Loucy (cell line): ENCODE results near the gene ST6GAL1.

Experiments used
- H2AFZ ChIP-seq: fragments of 200-600 bp; sonication (generic); 2 replicates; pipeline ENCODE4 v1.6.0; 2016; ENCODE audit warnings: antibody characterized with exemption, mild to moderate bottlenecking, low read length, moderate library complexity
- H3F3A ChIP-seq: fragments of 200-600 bp; 2 replicates; pipeline ENCODE4 v1.6.0; 2016; ENCODE audit warnings: antibody characterized with exemption, low read depth, mild to moderate bottlenecking
- H3K27me3 ChIP-seq: fragments of 200-600 bp; sonication (generic); 2 replicates; pipeline ENCODE4 v1.6.1; 2014; ENCODE audit warnings: low read length, mild to moderate bottlenecking; ENCODE audit not compliant: insufficient read depth, poor library complexity, severe bottlenecking
- H3K36me3 ChIP-seq: fragments of 200-600 bp; sonication (generic); 2 replicates; pipeline ENCODE4 v1.6.1; 2016; ENCODE audit warnings: low read length; ENCODE audit not compliant: insufficient read depth
- H3K4me1 ChIP-seq: fragments of 200-600 bp; sonication (generic); 2 replicates; pipeline ENCODE4 v1.5.1; 2014; ENCODE audit warnings: low read length, mild to moderate bottlenecking; ENCODE audit not compliant: insufficient read depth, poor library complexity, severe bottlenecking
- H3K4me2 ChIP-seq: fragments of 200-600 bp; sonication (generic); 2 replicates; pipeline ENCODE4 v1.6.0; 2014; ENCODE audit warnings: antibody characterized with exemption, low read length, low read depth, mild to moderate bottlenecking; ENCODE audit not compliant: poor library complexity, severe bottlenecking
- H3K4me3 ChIP-seq: fragments of 200-600 bp; sonication (generic); 2 replicates; pipeline ENCODE4 v1.5.1; 2014; ENCODE audit warnings: low read length, mild to moderate bottlenecking, mixed read lengths; ENCODE audit not compliant: poor library complexity, severe bottlenecking
- H3K79me2 ChIP-seq: fragments of 200-600 bp; sonication (generic); 2 replicates; pipeline ENCODE4 v1.6.1; 2014; ENCODE audit warnings: low read length; ENCODE audit not compliant: insufficient read depth
- H3K9ac ChIP-seq: fragments of 200-600 bp; sonication (generic); 2 replicates; pipeline ENCODE4 v1.6.0; 2014; ENCODE audit warnings: mild to moderate bottlenecking, low read depth, low read length, moderate library complexity; ENCODE audit not compliant: poor library complexity, severe bottlenecking
- H3K9me2 ChIP-seq: fragments of 200-600 bp; sonication (generic); replicated peaks from 2 replicates; pipeline ENCODE4 v1.6.1; 2016; ENCODE audit warnings: low read depth, low read length, mixed read lengths
- H3K9me3 ChIP-seq: fragments of 200-600 bp; sonication (generic); 2 replicates; pipeline ENCODE4 v1.6.1; 2014; ENCODE audit warnings: mild to moderate bottlenecking, antibody characterized with exemption, low read length, low read depth; ENCODE audit not compliant: insufficient read depth
- H4K20me1 ChIP-seq: fragments of 200-600 bp; sonication (generic); 2 replicates; pipeline ENCODE4 v1.6.0; 2014; ENCODE audit warnings: antibody characterized with exemption, low read length, mild to moderate bottlenecking; ENCODE audit not compliant: insufficient read depth, poor library complexity, severe bottlenecking
- CTCF ChIP-seq: fragments of 200-600 bp; sonication (generic); conservative IDR thresholded peaks from 2 replicates; pipeline ENCODE4 v1.5.1; 2014; ENCODE audit warnings: mild to moderate bottlenecking, antibody characterized with exemption, low read length
- EZH2phosphoT487 ChIP-seq: fragments of 200-600 bp; IDR thresholded peaks from 2 replicates; pipeline ENCODE4 v1.6.1; 2018; ENCODE audit warnings: antibody characterized with exemption, mild to moderate bottlenecking, moderate library complexity, borderline replicate concordance

Gene ST6GAL1

GRCh38 chr3:186945255-186945823, 15.0 kb downstream of the ST6GAL1 start:
- H4K20me1 ChIP-seq: peaks cover 6% of the 10 kb centered on the region
- TF ChIP-seq EZH2phosphoT487: no peak
- no peak for TF ChIP-seq CTCF
- H3K9me3 ChIP-seq: no peaks in the 10 kb centered on the region
- H3K36me3 ChIP-seq: peaks cover 10% of the 10 kb centered on the region; the same call in 1 of the 2 replicates
- H3K4me2 ChIP-seq: no peak overlapping the region
- H3K4me1 ChIP-seq: no peaks in the 10 kb centered on the region
- no peak overlapping the region for H3K4me3 ChIP-seq
- peaks cover 18% of the 10 kb centered on the region; the same call in 1 of the 2 replicates for H3K79me2 ChIP-seq
- H3K27me3 ChIP-seq: no peaks in the 10 kb centered on the region
- no peaks in the 10 kb centered on the region for H3K9me2 ChIP-seq
- H3F3A ChIP-seq: no peaks in the 10 kb centered on the region
- no peak overlapping the region for H2AFZ ChIP-seq
- H3K9ac ChIP-seq: no peak overlapping the region

- no peaks in the 10 kb centered on the region for H3K9me2 ChIP-seq
- peaks cover 8% of the 10 kb centered on the region; the same call in 1 of the 2 replicates for H3K79me2 ChIP-seq
- no peaks in the 10 kb centered on the region for H3K9me3 ChIP-seq
- H3K4me1 ChIP-seq: no peaks in the 10 kb centered on the region
- H3K4me2 ChIP-seq: no peak overlapping the region
- no peaks in the 10 kb centered on the region for H3K27me3 ChIP-seq
- no peaks in the 10 kb centered on the region for H3F3A ChIP-seq
- H3K4me3 ChIP-seq: no peak overlapping the region
- no peak overlapping the region for H2AFZ ChIP-seq
- peaks cover 10% of the 10 kb centered on the region; the same call in 1 of the 2 replicates for H3K36me3 ChIP-seq
- TF ChIP-seq EZH2phosphoT487 (no peak), CTCF (no peak)
- no peak overlapping the region for H3K9ac ChIP-seq
- H4K20me1 ChIP-seq: no peaks in the 10 kb centered on the region
These were observed 16.5 kb downstream of the ST6GAL1 start for GRCh38 chr3:186946756-186947375.

GRCh38 chr3:186949281-186949982, 19.1 kb downstream of the ST6GAL1 start:
- no peak overlapping the region for H3K9ac ChIP-seq
- H4K20me1 ChIP-seq: no peaks in the 10 kb centered on the region
- H3K4me2 ChIP-seq: no peak overlapping the region
- H3K4me3 ChIP-seq: no peak overlapping the region
- no peaks in the 10 kb centered on the region for H3K9me2 ChIP-seq
- TF ChIP-seq EZH2phosphoT487: no peak
- no peak for TF ChIP-seq CTCF
- no peaks in the 10 kb centered on the region for H3K27me3 ChIP-seq
- no peak overlapping the region for H2AFZ ChIP-seq
- peaks cover 10% of the 10 kb centered on the region; the same call in 1 of the 2 replicates for H3K79me2 ChIP-seq
- H3K36me3 ChIP-seq: peaks cover 1% of the 10 kb centered on the region; the same call in 1 of the 2 replicates
- H3K4me1 ChIP-seq: no peaks in the 10 kb centered on the region
- no peaks in the 10 kb centered on the region for H3K9me3 ChIP-seq
- H3F3A ChIP-seq: no peaks in the 10 kb centered on the region
